A549 (cell line): ENCODE measurements around the gene SDF2.

Experiments
- CBX8 ChIP-seq: fragments of 200-600 bp; sonication (generic); IDR thresholded peaks from 2 replicates; pipeline ENCODE4 v1.6.1; 2016
- EP300 ChIP-seq, 2 experiments: fragments of >200 bp; sonication (Bioruptor Twin); formaldehyde crosslinking; IDR thresholded peaks; 2 replicates in 1 of 2; 3 replicates in 1 of 2; pipeline ENCODE4 v1.6.1; 2016 to 2017
- JUN ChIP-seq, 2 experiments: fragments of >200 bp; sonication (Bioruptor Twin); formaldehyde crosslinking; IDR thresholded peaks; 2 replicates in 1 of 2; 3 replicates in 1 of 2; pipeline ENCODE4 v1.6.1; 2016 to 2017
- JUNB ChIP-seq: fragments of >200 bp; sonication (Bioruptor Twin); formaldehyde crosslinking; IDR thresholded peaks from 2 replicates; pipeline ENCODE4 v1.6.1; 2016
- KDM1A ChIP-seq: fragments of 200-600 bp; sonication (generic); IDR thresholded peaks from 2 replicates; pipeline ENCODE4 v1.6.1; 2016; ENCODE audit warnings: low read depth, mild to moderate bottlenecking
- POLR2A ChIP-seq: IDR thresholded peaks from 2 replicates; pipeline ENCODE4 v1.6.1; 2012; ENCODE audit warnings: mild to moderate bottlenecking, low read length
- POLR2AphosphoS2 ChIP-seq: conservative IDR thresholded peaks from 2 replicates; pipeline ENCODE4 v1.6.1; 2012; ENCODE audit warnings: low read length, improper control_type of control experiment, inconsistent platforms
- RAD21 ChIP-seq, 2 experiments: fragments of >200 bp in 1 of 2; sonication (Bioruptor Twin) in 1 of 2; formaldehyde crosslinking in 1 of 2; IDR thresholded peaks in 1 of 2; conservative IDR thresholded peaks in 1 of 2; 2 replicates in 1 of 2; 3 replicates in 1 of 2; pipeline ENCODE4 v1.6.1; 2012 to 2018; ENCODE audit warnings: inconsistent platforms in 1 of 2
- ZC3H11A ChIP-seq: fragments of 450-650 bp; IDR thresholded peaks from 2 replicates; pipeline ENCODE4 v1.6.1; 2014; ENCODE audit warnings: antibody characterized with exemption, mild to moderate bottlenecking
- TF ChIP-seq, protein P1 (sequence below): fragments of >200 bp; sonication (Bioruptor Twin); formaldehyde crosslinking; IDR thresholded peaks from 3 replicates; pipeline ENCODE4 v1.5.1; 2016
- TF ChIP-seq, protein P2 (sequence below): IDR thresholded peaks from 2 replicates; pipeline ENCODE4 v1.6.1; 2012

DNA sequence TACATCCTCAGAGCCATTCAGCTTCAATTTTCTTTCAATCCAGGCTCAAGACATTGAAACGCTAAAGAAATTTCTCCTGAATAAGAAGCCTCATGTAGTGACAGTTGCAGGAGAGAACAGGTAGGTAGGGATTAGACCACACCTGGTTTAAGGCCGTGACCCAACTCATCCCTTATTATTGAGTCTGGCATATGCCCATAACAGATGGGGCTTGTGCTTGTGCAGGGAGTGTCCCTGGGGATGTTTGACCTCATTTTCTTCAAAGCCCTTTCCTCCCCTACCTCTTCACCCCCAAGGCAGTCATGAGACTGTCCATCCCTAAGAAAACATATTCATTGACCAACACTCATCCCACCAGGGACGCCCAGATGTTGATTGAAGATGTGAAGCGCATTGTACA lies 24.6 kb upstream of the SDF2 start:
- TF ChIP-seq, protein P1, sequence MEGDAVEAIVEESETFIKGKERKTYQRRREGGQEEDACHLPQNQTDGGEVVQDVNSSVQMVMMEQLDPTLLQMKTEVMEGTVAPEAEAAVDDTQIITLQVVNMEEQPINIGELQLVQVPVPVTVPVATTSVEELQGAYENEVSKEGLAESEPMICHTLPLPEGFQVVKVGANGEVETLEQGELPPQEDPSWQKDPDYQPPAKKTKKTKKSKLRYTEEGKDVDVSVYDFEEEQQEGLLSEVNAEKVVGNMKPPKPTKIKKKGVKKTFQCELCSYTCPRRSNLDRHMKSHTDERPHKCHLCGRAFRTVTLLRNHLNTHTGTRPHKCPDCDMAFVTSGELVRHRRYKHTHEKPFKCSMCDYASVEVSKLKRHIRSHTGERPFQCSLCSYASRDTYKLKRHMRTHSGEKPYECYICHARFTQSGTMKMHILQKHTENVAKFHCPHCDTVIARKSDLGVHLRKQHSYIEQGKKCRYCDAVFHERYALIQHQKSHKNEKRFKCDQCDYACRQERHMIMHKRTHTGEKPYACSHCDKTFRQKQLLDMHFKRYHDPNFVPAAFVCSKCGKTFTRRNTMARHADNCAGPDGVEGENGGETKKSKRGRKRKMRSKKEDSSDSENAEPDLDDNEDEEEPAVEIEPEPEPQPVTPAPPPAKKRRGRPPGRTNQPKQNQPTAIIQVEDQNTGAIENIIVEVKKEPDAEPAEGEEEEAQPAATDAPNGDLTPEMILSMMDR = no peak
- TF ChIP-seq RAD21 (conservative IDR thresholded peaks at IDR 0.05 in 1 of 2, IDR thresholded peaks at IDR 0.05 in 1 of 2) (no peak), KDM1A (no peak), EP300 (IDR thresholded peaks at IDR 0.05) (no peak), CBX8 (no peak), POLR2A (no peak), ZC3H11A (no peak), JUN (IDR thresholded peaks at IDR 0.05) (no peak), POLR2AphosphoS2 (no peak), JUNB (no peak)
- TF ChIP-seq, protein P2, sequence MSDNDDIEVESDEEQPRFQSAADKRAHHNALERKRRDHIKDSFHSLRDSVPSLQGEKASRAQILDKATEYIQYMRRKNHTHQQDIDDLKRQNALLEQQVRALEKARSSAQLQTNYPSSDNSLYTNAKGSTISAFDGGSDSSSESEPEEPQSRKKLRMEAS = no peak
